ENCODE data around the gene UFM1.

GRCh38 chr13:38372820-38373383 lies 23.3 kb downstream of the UFM1 start:
- no peak for TF ChIP-seq CTCF (conservative IDR thresholded peaks at IDR 0.05 in 1 of 2, IDR thresholded peaks at IDR 0.05 in 1 of 2; ENCODE audit: low read depth in 1 of 2, low read length in 2 of 2)
- TF ChIP-seq EZH2 (IDR thresholded peaks at IDR 0.05; ENCODE audit: low read length, missing control alignments), result no peak

Measured in fibroblast of lung (primary cell).